Left ventricle myocardium inferior (tissue), 1 donor: Measurements from ENCODE around the gene MALRD1. TPM values are rescaled to one million over a fixed set of nuclear protein-coding genes. Genes with fewer than 3 reads are reported as not detected.

Source experiments
- DNase-seq: peaks from one replicate; pipeline ENCODE4 v3.0.0-alpha.2; 2020
- H3K27ac ChIP-seq: fragments of 200-600 bp; replicated peaks from 2 replicates; pipeline ENCODE4 v1.8.0; 2021
- H3K27me3 ChIP-seq: fragments of 200-600 bp; 2 replicates; pipeline ENCODE4 v1.8.0; 2021; ENCODE audit warnings: low read depth
- H3K36me3 ChIP-seq: fragments of 200-600 bp; 2 replicates; pipeline ENCODE4 v1.8.0; 2021
- H3K4me1 ChIP-seq: fragments of 200-600 bp; 2 replicates; pipeline ENCODE4 v1.8.0; 2021
- H3K4me3 ChIP-seq: fragments of 200-600 bp; 2 replicates; pipeline ENCODE4 v1.8.0; 2021; ENCODE audit warnings: mild to moderate bottlenecking, moderate library complexity
- H3K9me3 ChIP-seq: fragments of 200-600 bp; replicated peaks from 2 replicates; pipeline ENCODE4 v1.8.0; 2021
- intact Hi-C: fragments of 100-400 bp; cut with micrococcal nuclease; formaldehyde crosslinking; loops from one replicate; pipeline ENCODE4 v1.11.0; 2022
- total RNA-seq: library from RNA; stranded (reverse); fragmentation: NEBNext Ultra II Directional; extraction: Animal tissue kit (Norgen Biotek cat#: 25700); gene quantifications from one replicate; pipeline ENCODE4 v1.2.1, GENCODE V29; 2021
- TF ChIP-seq, protein P1 (sequence below): fragments of 200-600 bp; IDR thresholded peaks from 2 replicates; pipeline ENCODE4 v1.8.0; 2021; ENCODE audit warnings: antibody characterized with exemption, mild to moderate bottlenecking, borderline replicate concordance
- donor health status: DM: no; HTN: yes; CAD: no; lungs with severe emphysema.

Gene MALRD1
- total RNA-seq, 1 donor from 2014 or later = 0.47 TPM

DNA sequence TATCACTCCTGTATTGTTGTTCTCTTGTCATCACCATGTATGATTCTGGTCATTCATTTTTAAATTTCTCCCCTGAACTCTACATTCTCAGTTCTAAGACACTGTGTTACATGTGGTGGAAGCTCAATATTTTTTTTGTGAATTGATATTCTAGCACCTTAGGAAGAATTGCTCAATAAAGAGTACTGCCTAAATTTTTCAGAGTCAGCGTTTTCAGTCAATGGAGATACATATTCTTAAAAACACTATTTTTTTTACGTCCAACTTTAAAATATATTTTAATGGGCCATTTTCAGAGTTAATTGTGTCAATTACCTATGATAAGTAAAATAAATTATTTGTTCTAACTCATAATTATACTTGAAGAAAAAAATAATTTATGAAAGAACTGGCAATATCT, 557.2 kb downstream of the MALRD1 start:
- DNase-seq = no peak
- TF ChIP-seq, protein P1, sequence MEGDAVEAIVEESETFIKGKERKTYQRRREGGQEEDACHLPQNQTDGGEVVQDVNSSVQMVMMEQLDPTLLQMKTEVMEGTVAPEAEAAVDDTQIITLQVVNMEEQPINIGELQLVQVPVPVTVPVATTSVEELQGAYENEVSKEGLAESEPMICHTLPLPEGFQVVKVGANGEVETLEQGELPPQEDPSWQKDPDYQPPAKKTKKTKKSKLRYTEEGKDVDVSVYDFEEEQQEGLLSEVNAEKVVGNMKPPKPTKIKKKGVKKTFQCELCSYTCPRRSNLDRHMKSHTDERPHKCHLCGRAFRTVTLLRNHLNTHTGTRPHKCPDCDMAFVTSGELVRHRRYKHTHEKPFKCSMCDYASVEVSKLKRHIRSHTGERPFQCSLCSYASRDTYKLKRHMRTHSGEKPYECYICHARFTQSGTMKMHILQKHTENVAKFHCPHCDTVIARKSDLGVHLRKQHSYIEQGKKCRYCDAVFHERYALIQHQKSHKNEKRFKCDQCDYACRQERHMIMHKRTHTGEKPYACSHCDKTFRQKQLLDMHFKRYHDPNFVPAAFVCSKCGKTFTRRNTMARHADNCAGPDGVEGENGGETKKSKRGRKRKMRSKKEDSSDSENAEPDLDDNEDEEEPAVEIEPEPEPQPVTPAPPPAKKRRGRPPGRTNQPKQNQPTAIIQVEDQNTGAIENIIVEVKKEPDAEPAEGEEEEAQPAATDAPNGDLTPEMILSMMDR = no peak
- Histone ChIP-seq H3K27me3 (no peaks in the 10 kb centered on the region), H3K4me3 (no peak overlapping the region), H3K27ac (no peak overlapping the region), H3K9me3 (no peaks in the 10 kb centered on the region), H3K4me1 (no peaks in the 10 kb centered on the region), H3K36me3 (no peaks in the 10 kb centered on the region)
- intact Hi-C loops = no loop called here

DNA sequence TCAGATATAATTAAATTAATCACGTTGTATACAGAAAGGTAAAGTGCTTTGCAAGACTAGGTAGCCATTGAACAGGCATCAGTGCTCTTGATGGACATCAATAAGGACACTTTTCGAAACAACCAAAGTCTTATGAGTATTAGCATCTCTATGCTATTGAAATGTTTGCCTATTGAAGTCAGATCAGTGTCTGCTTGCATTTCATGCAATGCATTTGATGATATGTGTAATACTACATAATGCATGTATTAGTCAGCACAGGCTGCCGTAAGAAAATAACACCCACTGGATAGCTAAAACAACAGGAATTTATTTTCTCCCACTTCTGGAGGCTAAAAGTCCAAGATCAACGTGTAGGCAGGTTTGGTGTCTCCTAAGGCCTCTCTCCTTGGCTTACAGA, 558.4 kb downstream of the MALRD1 start:
- Histone ChIP-seq H3K27me3 (no peaks in the 10 kb centered on the region), H3K4me1 (no peaks in the 10 kb centered on the region), H3K36me3 (no peaks in the 10 kb centered on the region), H3K9me3 (no peaks in the 10 kb centered on the region), H3K4me3 (no peak overlapping the region), H3K27ac (no peak overlapping the region)
- TF ChIP-seq, protein P1 = no peak
- intact Hi-C loops = no loop called here
- no peak for DNase-seq

DNA sequence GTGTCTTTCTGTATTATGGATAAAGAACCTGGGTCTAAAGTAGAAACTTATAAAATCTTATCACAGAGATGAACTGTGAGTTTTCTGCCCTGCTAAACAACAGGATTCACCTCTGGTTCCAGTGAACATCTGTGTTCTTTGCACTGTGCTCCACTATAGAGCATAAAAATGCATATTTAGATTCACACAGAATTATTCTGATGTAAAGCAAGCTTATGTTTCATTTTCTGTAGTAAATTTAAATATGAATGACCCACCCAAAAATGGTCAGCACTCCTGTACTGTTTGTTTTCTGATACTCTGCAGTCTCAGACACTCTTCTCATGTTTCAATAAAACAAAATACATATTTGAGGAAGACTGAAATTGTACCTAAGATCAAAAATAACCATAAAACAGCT, 563.2 kb downstream of the MALRD1 start:
- TF ChIP-seq, protein P1 = no peak
- intact Hi-C loops = no loop called here
- Histone ChIP-seq H3K9me3 (no peaks in the 10 kb centered on the region), H3K27me3 (no peaks in the 10 kb centered on the region), H3K4me3 (no peak overlapping the region), H3K36me3 (no peaks in the 10 kb centered on the region), H3K27ac (no peak overlapping the region), H3K4me1 (no peaks in the 10 kb centered on the region)
- DNase-seq = no peak

DNA sequence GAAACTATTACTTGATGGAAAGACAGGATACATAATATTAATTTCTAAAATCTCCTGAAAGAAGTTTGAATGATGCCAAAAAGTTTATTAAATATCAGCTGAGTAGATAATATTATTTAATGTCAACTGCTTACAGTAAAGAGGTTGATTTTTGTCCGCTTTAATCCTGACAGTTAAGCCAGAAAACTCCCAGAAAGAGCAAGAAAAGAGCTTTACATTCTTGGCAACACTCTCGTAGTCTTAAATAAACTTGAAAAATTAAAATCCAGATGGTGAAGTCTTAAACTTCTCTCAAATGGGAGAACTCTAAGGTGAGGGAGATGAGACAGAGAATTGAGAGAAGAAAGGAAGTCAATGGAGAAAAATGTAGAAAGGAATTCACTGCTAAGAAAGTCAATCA, 568.4 kb downstream of the MALRD1 start:
- Histone ChIP-seq H3K36me3 (no peaks in the 10 kb centered on the region), H3K27me3 (no peaks in the 10 kb centered on the region), H3K27ac (no peak overlapping the region), H3K9me3 (no peaks in the 10 kb centered on the region), H3K4me3 (no peak overlapping the region), H3K4me1 (no peaks in the 10 kb centered on the region)
- TF ChIP-seq, protein P1 = no peak
- DNase-seq = no peak
- intact Hi-C loops = no loop called here

DNA sequence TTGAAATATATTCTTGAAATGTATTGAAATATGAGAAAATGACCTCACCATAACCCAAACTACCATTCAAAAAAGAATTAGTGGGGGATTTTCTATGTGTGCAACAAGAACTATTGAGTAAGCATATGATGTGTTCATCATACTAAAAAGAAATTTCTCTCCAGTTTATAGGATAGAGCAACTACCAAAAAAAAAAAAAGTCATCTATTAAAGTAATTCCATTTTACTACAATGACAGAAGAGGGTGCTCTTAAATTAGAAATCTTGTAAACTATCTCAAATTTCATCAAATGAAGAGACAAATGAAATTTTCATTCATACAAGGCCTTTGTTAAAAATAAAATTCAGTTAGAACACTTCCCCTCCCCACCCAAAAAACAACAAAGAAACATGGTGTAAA, 572.2 kb downstream of the MALRD1 start:
- H3K4me1 ChIP-seq = no peaks in the 10 kb centered on the region
- no peak overlapping the region for H3K27ac ChIP-seq
- no peak overlapping the region for H3K4me3 ChIP-seq
- intact Hi-C loops = no loop called here
- no peaks in the 10 kb centered on the region for H3K9me3 ChIP-seq
- H3K27me3 ChIP-seq = no peaks in the 10 kb centered on the region
- TF ChIP-seq, protein P1 = no peak
- no peaks in the 10 kb centered on the region for H3K36me3 ChIP-seq
- DNase-seq = no peak

DNA sequence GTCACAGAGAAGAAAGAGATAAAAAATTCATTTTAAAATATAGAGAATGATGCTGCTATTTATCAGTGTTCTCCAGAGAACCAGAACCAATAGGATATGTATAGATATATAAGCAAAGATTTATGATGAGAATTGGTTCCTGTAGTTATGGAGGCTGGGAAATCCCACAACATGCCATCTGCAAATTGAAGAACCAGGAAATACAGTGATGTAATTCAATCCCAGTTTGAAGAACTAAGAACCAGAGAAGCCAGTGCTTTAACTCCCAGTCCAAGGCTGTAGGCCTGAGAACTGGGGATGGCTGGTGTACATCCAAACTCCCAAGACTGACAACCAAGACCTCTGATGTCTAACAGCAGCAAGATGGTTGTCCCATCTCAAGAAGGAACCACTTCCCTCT, 574.7 kb downstream of the MALRD1 start:
- H3K9me3 ChIP-seq = no peaks in the 10 kb centered on the region
- H3K36me3 ChIP-seq = no peaks in the 10 kb centered on the region
- intact Hi-C loops = no loop called here
- no peaks in the 10 kb centered on the region for H3K27me3 ChIP-seq
- H3K4me1 ChIP-seq = no peaks in the 10 kb centered on the region
- H3K4me3 ChIP-seq = no peak overlapping the region
- no peak for DNase-seq
- H3K27ac ChIP-seq = no peak overlapping the region
- TF ChIP-seq, protein P1 = no peak
